Activated T-helper 1 cell treated with anti-CD3 and anti-CD28 coated beads, Interleukin-2, amount 50 U/mL, for 16 hours (primary cell): ENCODE data around the gene CUBN.

Source experiments
- DNase-seq, 2 donors: peaks; one replicate each; pipeline ENCODE4 v3.0.0-alpha.2; 2020; ENCODE audit warnings: low read depth in 1 of 2, low spot score in 1 of 2

CUBN gene

DNA sequence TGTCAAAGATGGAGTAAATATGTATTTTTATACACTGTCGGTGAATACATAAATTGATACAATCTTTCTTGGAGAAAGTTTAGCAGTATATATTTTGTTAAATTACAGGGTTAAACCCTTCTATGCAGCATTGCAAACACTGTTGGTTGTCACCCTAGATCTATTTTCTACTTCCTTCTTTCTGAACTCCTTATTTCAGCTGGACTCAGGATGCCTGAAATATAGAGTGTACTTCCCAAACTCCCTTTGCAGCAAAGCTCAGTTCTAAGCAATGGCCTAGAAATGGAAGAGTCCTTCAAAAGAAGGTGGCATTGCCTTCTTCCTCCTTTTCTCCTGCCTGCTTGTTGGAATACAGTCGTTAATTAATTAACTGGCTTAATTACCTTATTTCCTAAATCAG, 20.6 kb downstream of the CUBN start:
- DNase-seq = no peak

DNA sequence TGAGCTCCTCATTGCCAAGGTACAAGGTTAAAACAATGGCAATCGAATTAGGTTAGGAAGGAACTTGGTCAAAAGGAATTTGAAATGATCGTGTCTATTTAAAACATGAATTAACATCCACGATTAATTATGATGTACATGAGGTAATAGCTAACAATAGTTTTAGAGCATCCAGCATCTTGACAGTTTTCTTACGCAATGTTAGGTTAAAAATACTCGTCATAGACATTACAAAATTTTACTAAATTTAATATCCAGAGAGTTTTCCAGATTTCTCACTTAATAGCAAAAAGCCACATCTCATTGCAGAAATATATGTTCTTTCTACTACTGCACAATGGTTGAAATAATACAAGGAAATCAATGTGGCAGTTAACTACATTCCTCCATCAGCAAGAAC, 22.6 kb downstream of the CUBN start:
- DNase-seq = no peak

- DNase-seq = no peak
These were observed 27.7 kb downstream of the CUBN start for GRCh38 chr10:17101910-17102266.

DNA sequence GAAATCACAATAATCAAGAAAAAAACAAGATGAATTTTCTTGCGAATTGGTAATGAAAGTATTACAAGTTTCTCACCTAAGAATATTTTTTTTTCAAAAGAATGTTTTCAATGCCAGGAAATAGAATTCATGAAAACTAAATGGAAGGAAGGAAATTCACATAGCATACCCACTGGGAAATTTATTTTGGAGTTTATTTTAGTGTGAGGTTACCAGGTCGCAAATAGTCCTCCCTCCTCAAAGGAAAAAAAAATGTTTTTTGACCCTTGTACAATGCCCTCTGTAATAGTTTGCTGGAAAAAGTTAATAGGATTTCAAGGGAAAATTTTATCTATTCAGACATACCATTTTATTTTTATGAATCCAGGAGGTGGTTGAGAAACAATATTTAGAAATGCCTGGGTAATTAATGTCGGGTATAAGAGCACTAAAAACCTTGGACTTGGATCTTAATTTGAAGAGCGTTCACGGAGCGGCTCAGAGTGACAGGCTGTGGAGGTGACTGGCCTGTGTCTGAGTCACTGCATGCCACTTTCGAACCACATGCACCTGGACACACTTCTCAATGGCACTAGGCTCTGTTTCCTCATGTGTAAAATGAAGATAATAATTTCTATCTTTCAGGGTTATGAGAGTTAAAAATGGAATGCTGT, 28.2 kb downstream of the CUBN start:
- DNase-seq = no peak

GRCh38 chr10:17100586-17100985, 29.0 kb downstream of the CUBN start:
- no peak for DNase-seq

DNA sequence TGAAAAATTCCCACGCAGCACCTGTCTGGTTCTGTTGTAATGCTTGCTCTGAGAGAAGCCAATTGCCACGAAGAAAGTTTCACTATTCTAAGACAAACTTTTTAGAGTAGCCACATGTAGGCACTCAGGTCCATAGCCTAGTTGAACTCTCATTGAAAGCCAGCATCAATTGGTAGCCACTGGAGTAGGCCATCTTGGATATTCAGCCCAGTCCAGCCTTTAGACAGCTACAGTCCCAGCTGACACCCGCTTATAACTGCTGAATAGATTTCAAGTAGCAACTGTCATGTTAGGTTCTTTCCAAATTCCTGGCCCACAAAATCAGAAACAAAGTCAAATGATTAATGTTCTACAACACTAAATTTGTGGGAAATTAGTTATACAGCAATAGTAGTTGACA, 31.6 kb downstream of the CUBN start:
- DNase-seq = no peak

DNA sequence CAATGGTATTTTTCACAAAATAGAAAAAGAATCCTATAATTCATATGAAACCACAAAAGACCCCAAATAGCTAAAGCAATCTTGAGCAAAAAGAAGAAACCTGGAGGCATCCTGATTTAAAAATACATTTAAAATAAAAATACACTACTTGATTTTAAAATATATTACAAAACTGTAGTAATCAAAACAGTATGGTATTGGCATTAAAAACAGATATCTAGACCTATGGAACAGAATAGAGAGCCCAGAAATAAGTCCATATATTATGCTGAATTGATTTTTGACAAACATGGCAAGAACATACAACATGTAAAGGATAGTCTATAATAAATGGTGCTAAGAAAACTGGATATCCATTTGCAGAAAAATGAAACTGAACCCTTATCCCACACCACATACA, 34.8 kb downstream of the CUBN start:
- no peak for DNase-seq

DNA sequence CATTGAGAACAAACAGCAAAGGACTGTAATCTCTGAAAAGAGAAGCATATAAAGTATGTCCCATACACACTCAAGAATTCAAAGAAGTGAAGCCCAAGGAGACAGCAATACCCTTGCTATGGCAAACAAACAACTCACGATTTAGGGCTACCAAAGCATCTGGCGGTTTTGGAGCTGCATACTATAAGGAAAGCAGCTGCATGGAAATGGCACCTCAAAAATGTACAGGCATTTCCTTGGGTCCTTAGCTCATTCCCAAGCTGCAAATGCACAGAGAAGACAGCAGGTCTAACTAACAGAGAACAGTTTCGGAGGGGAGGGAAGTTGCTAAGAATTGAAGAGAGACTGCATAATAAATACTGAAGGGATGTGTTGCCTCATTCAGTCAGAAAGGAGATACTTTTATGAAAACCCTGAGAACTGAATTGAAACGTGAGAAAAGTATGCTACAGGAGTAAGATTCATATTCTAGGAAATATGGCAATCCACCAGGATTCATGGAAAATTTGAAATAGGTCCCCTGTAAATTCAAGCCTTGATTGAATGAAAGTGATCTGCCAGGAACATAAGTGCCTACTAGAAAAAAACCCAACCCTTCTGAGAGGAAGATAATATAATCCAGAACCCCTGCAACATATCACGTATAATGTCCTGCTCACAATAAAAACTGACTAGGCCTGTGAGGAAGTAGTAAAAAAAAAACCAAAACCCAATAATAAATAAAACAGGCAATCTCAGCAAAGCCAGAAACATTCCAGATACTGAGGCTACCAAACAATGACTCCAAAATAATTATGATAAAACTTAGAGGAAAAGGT, 36.4 kb downstream of the CUBN start:
- no peak for DNase-seq

DNA sequence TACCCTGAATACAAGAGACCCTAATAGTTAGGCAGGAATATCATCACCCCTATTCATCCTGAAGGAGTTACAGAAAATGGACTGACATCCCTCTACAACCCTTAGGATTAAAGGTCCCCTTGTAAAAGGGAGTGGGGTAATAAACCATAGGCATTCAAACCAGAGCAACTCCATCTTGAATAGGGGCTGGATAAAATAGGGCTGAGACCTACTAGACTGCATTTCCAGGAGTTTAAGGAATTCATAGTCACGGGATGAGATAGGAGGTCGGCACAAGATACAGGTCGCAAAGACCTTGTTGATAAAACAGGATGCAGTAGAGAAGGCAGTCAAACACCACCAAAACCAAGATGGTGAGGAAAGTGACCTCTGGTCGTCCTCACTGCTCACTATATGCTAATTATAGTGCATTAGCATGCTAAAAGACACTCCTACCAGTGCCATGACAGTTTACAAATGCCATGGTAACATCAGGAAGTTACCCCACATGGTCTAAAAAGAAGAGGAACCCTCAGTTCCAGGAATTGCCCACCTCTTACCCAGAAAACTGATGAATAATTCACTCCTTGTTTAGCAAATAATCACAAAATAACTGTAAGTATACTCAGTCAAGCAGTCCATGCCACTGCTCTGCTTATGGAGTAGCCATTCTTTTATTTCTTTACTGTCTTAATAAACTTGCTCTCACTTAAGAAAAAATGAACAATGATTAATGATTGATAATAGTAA, 37.2 kb downstream of the CUBN start:
- DNase-seq = no peak

GRCh38 chr10:17088118-17088806, 41.3 kb downstream of the CUBN start:
- DNase-seq = no peak

DNA sequence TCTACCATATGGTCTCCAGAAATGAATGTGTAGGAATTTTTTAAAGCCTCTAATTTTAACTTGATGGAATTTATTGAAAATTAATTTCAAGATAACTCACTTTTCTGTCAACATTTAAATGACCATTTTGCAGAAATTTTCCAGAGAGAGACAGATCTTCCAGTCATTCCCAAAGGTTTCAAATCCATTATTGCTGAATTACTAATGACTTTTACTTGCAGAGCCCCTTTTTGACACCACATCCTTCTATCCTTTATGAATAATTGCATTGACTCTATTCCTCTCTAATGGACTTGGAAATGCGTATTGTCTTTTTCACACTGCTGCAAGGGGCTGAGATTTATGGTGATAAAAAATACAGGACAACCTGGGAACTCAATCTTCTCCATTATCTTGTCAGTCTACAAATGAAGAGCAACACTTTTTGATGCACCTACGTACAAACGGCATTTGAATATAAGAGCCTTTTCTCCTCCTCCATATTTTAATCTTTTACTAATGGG, 42.7 kb downstream of the CUBN start:
- DNase-seq = no peak

DNA sequence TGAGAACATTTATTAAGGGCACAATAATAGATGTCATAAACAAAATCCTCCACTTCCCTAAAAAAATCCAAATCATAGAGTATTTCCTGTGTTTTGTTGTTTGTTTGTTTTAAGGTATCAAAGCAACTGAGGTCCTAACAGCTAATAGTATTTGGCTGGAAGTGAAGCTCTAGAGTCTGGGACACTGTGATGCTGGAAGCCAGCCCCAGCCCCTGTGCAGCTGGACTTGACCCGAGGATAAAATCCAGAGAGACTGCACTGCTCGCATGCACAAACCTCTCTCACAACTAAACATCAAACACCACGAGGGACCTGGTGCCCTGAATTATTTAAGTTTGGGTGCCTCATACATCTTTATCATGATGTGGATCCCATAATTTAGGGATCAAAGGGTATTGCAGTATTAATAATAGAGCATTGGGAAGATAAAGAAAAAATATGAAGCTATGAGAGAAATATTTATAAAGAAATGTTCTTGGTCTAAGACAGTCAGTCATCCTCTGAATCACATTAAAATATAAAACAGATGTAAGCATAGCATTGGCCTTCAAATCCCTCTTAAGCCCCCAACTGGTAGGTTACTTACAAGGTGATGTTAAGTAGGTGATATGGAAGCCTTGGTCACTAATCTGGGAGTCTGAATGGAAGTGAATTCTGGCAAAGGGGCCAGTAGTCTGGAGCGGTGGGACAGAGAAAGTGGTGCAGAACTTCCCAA, 44.4 kb downstream of the CUBN start:
- DNase-seq = no peak

GRCh38 chr10:17084258-17084657, 45.4 kb downstream of the CUBN start:
- DNase-seq = no peak

DNA sequence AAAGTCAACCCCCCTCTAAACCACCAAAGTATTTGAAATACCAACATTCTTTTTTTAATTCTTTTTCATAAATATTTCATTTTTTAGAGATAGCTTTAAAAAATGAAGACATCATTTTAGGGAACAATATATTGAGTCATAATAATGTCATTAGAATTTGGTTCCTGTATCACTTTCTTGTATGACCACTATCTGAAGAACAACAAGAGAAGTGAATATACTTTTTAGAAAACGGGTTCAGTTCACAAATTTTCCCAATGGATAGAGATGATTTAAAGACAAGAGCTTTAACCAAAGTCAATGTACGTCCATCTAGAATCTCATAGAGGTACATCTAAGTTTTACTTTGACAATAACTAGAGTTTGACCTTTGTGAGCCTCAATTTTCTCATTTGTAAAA, 48.2 kb downstream of the CUBN start:
- DNase-seq = no peak

DNA sequence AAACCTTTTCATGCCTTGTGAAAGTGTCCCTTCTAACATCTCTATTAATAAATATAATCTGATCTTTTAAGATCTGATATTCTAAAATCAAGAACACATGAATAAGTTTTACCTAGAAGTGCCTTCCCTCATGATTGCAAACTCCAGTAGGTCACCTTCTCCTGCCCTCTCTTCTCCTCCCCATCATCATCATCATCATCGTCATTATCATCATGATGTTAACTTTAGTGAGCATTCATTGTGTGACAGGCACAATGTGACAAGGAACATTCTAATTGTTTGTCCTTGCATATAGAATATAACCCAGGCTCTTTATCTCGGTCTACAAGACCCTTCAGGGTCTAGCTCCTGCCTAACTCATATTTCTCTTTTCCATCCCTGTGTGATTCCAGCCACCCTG, 51.7 kb downstream of the CUBN start:
- no peak for DNase-seq

DNA sequence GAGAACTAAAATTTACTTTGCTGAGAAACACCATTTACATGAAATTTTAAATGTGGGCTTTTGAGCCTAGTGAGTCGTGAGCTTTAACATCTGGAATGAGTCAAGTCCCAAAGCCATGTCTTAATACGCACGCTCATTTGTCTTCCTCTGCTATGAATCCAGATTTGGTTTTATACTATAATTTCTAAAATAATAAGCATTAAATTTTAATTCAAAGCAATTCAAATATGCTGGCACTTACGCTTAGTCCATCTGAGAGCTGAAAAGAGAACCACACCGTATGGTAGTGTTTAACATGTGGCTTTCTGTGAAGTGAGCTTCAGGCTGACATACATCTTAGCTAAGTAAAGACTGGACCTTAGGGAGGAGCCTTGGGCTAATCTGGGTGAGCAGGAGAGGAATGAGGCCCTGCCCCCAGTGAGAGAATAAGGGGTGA, 52.2 kb downstream of the CUBN start:
- no peak for DNase-seq

- no peak for DNase-seq
These were observed 52.8 kb downstream of the CUBN start for GRCh38 chr10:17076626-17077345.

- no peak for DNase-seq
These were observed 53.9 kb downstream of the CUBN start for GRCh38 chr10:17075533-17076359.

DNA sequence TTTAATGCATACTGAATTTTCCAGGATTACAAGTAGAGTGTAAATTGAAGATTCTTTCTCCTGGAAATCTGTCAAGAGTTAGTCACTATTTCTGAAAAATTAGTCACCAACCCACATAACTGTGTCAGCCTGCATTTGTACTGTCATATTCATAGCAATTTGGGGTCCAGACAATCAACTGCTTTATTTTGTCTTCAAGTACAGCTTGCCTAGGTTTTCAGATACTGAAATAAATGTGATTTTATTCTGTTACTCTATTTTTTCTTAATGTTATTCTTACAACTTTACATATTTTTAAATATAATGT, 55.1 kb downstream of the CUBN start:
- DNase-seq = no peak
